KMS-11 (cell line): ENCODE data around the gene CAND2.

Experiments used
- H2AFZ ChIP-seq: fragments of 200-600 bp; sonication (generic); 2 replicates; pipeline ENCODE4 v1.6.1; 2016; ENCODE audit warnings: antibody characterized with exemption, mixed run types, low read depth
- H3K27ac ChIP-seq: fragments of 200-600 bp; sonication (generic); 2 replicates; pipeline ENCODE4 v1.6.1; 2016; ENCODE audit warnings: mild to moderate bottlenecking, mixed run types
- H3K27me3 ChIP-seq: fragments of 200-600 bp; sonication (generic); 2 replicates; pipeline ENCODE4 v1.6.1; 2017; ENCODE audit warnings: mild to moderate bottlenecking, low read depth, mixed run types, moderate library complexity; ENCODE audit not compliant: insufficient read depth
- H3K36me3 ChIP-seq: fragments of 200-600 bp; sonication (generic); 2 replicates; pipeline ENCODE4 v1.6.1; 2017; ENCODE audit warnings: mild to moderate bottlenecking, mixed run types; ENCODE audit not compliant: insufficient read depth
- H3K4me1 ChIP-seq: fragments of 200-600 bp; sonication (generic); 2 replicates; pipeline ENCODE4 v1.6.1; 2016; ENCODE audit warnings: mild to moderate bottlenecking, low read depth, mixed run types; ENCODE audit not compliant: poor library complexity, severe bottlenecking
- H3K4me2 ChIP-seq: fragments of 200-600 bp; sonication (generic); 2 replicates; pipeline ENCODE4 v1.7.0; 2016; ENCODE audit warnings: mild to moderate bottlenecking, mixed run types
- H3K4me3 ChIP-seq: fragments of 200-600 bp; sonication (generic); IDR thresholded peaks from 2 replicates; pipeline ENCODE4 v1.6.1; 2017; ENCODE audit warnings: low read depth, low read length, mixed read lengths; ENCODE audit not compliant: insufficient read depth
- H3K79me2 ChIP-seq: fragments of 200-600 bp; sonication (generic); 2 replicates; pipeline ENCODE4 v1.6.1; 2016; ENCODE audit warnings: low read depth, mixed run types; ENCODE audit not compliant: insufficient read depth
- H3K9ac ChIP-seq: fragments of 200-600 bp; sonication (generic); 2 replicates; pipeline ENCODE4 v1.6.1; 2016; ENCODE audit warnings: mild to moderate bottlenecking, mixed run types
- H4K20me1 ChIP-seq: fragments of 200-600 bp; sonication (generic); 2 replicates; pipeline ENCODE4 v1.6.1; 2016; ENCODE audit warnings: mild to moderate bottlenecking, mixed run types; ENCODE audit not compliant: insufficient read depth
- CTCF ChIP-seq: fragments of 200-600 bp; sonication (generic); conservative IDR thresholded peaks from 2 replicates; pipeline ENCODE4 v1.6.1; 2017; ENCODE audit warnings: low read depth, mild to moderate bottlenecking, antibody characterized with exemption, low read length, moderate library complexity, mixed read lengths

The CAND2 gene

GRCh38 chr3:12822725-12823373 lies 26.4 kb downstream of the CAND2 start:
- peaks cover 3% of the 10 kb centered on the region for H3K4me1 ChIP-seq
- no peaks in the 10 kb centered on the region for H3K36me3 ChIP-seq
- TF ChIP-seq CTCF, result peak; percentile 43

GRCh38 chr3:12824299-12824698 lies 27.8 kb downstream of the CAND2 start:
- Histone ChIP-seq H3K9ac (no peak overlapping the region), H3K27me3 (no peaks in the 10 kb centered on the region), H3K4me2 (no peak overlapping the region), H3K79me2 (no peaks in the 10 kb centered on the region), H3K27ac (no peak overlapping the region), H2AFZ (no peak overlapping the region), H4K20me1 (no peaks in the 10 kb centered on the region), H3K36me3 (no peaks in the 10 kb centered on the region), H3K4me1 (peaks cover 3% of the 10 kb centered on the region), H3K4me3 (no peak overlapping the region)
- no peak for TF ChIP-seq CTCF

More at GRCh38 chr3:12822725-12823373, 26.4 kb downstream of the CAND2 start:
- no peak overlapping the region for H3K4me3 ChIP-seq
- H3K27me3 ChIP-seq, result no peaks in the 10 kb centered on the region
- H4K20me1 ChIP-seq, result no peaks in the 10 kb centered on the region
- H3K9ac ChIP-seq, result no peak overlapping the region
- no peak overlapping the region for H3K27ac ChIP-seq
- no peaks in the 10 kb centered on the region for H3K79me2 ChIP-seq
- H2AFZ ChIP-seq, result no peak overlapping the region
- H3K4me2 ChIP-seq, result no peak overlapping the region

- no peak overlapping the region for H3K9ac ChIP-seq
- no peaks in the 10 kb centered on the region for H4K20me1 ChIP-seq
- H3K4me2 ChIP-seq, result no peak overlapping the region
- no peaks in the 10 kb centered on the region for H3K79me2 ChIP-seq
- no peaks in the 10 kb centered on the region for H3K27me3 ChIP-seq
- no peak overlapping the region for H2AFZ ChIP-seq
- H3K27ac ChIP-seq, result no peak overlapping the region
- peaks cover 3% of the 10 kb centered on the region for H3K4me1 ChIP-seq
- H3K36me3 ChIP-seq, result no peaks in the 10 kb centered on the region
- H3K4me3 ChIP-seq, result no peak overlapping the region
- no peak for TF ChIP-seq CTCF
Measured at GRCh38 chr3:12825156-12825555, 28.7 kb downstream of the CAND2 start.

GRCh38 chr3:12828751-12829150 lies 32.3 kb downstream of the CAND2 start:
- Histone ChIP-seq H3K9ac (no peak overlapping the region), H3K4me2 (no peak overlapping the region)

More at GRCh38 chr3:12828751-12829150, 32.3 kb downstream of the CAND2 start:
- no peak overlapping the region for H3K27ac ChIP-seq
- H3K4me3 ChIP-seq, result no peak overlapping the region
- H3K27me3 ChIP-seq, result no peaks in the 10 kb centered on the region
- H4K20me1 ChIP-seq, result no peaks in the 10 kb centered on the region
- H3K79me2 ChIP-seq, result no peaks in the 10 kb centered on the region
- H3K36me3 ChIP-seq, result no peaks in the 10 kb centered on the region
- no peaks in the 10 kb centered on the region for H3K4me1 ChIP-seq
- no peak for TF ChIP-seq CTCF
- no peak overlapping the region for H2AFZ ChIP-seq
